Left lung (tissue), 10 donors: Measurements from ENCODE around the gene CDH22. TPM values are rescaled to one million over a fixed set of nuclear protein-coding genes. Genes with fewer than 3 reads are reported as not detected.

Source experiments
- ATAC-seq: fragments of 200-7000 bp; cut with Tn5 transposase; one replicate; pipeline ENCODE4 v1.9.1; 2020; ENCODE audit warnings: moderate library complexity
- DNase-seq, 4 donors: peaks; one replicate each; pipeline ENCODE4 v3.0.0-alpha.2; 2013 to 2020
- H3K27ac ChIP-seq, 2 donors: fragments of 200-600 bp; sonication (generic) in 1 of 2; one replicate each; pipeline versions ENCODE4 v1.5.0 to v1.8.0; 2020 to 2021
- H3K27me3 ChIP-seq, 2 donors: fragments of 200-600 bp; sonication (generic) in 1 of 2; one replicate each; pipeline versions ENCODE4 v1.5.0 to v1.8.0; 2020 to 2021
- H3K36me3 ChIP-seq, 2 donors: fragments of 200-600 bp; sonication (generic) in 1 of 2; one replicate each; pipeline versions ENCODE4 v1.5.0 to v1.8.0; 2020 to 2021
- H3K4me1 ChIP-seq, 2 donors: fragments of 200-600 bp; one replicate each; pipeline ENCODE4 v1.8.0; 2021
- H3K4me3 ChIP-seq, 2 donors: fragments of 200-600 bp; sonication (generic) in 1 of 2; one replicate each; pipeline versions ENCODE4 v1.5.0 to v1.8.0; 2020 to 2021; ENCODE audit warnings: mild to moderate bottlenecking in 1 of 2
- H3K9me3 ChIP-seq, 2 donors: fragments of 200-600 bp; sonication (generic) in 1 of 2; one replicate each; pipeline versions ENCODE4 v1.5.0 to v1.8.0; 2020 to 2021
- intact Hi-C, 2 donors: fragments of 100-400 bp; cut with DNase I; formaldehyde crosslinking; loops; one replicate each; pipeline versions ENCODE4 v1.11.2 to v1.14.2; 2022
- polyA plus RNA-seq, 6 donors: library from polyadenylated mRNA; unstranded; fragments of 120-200 nt; gene quantifications; one replicate each; pipeline ENCODE4 v1.2.1, GENCODE V29; 2013; ENCODE audit not compliant: insufficient read length in 6 of 6
- total RNA-seq, 2 donors: library from RNA; stranded (reverse); fragmentation: NEBNext Ultra II Directional; extraction: Animal tissue kit (Norgen Biotek cat#: 25700); gene quantifications; one replicate each; pipeline ENCODE4 v1.2.1, GENCODE V29; 2021
- TF ChIP-seq, protein P1 (sequence below), 2 donors: fragments of 200-600 bp; sonication (generic) in 1 of 2; IDR thresholded peaks; one replicate each; pipeline versions ENCODE4 v1.5.0 to v1.8.0; 2021; ENCODE audit warnings: antibody characterized with exemption in 2 of 2
- donor health status: DM: no; HTN: yes; CAD: no.
- donor health status: DM: no; HTN: no; CAD: no.

The CDH22 gene
- total and polyA plus RNA-seq, 8 donors = 0.06 to 0.26 (median 0.08) TPM; not detected in 2

DNA sequence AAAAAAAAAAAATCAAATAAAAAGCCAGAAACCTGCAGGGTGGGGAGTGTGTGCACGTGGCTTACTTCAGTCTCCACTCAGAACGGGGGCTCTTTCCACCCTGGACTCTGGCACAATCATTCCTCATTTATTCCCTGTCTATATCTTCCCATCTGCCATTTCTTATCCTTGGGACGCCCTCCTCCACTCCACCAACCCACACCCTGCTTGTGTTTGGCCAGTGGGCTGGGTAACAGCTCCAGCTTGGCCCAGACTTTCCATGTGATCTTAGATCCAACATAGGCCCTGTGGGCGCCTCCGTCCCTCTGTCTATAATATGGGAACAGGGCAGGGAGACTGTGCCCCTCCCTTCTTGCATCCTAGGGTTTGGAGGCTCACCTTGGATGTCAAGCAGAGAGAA, 122.1 kb downstream of the CDH22 start:
- Histone ChIP-seq H3K9me3 (no peaks in the 10 kb centered on the region), H3K4me3 (no peak overlapping the region), H3K27me3 (peaks cover 0 to 67% of the 10 kb centered on the region in 2 donors), H3K27ac (no peak overlapping the region), H3K36me3 (no peaks in the 10 kb centered on the region), H3K4me1 (no peaks in the 10 kb centered on the region)
- intact Hi-C loops = no loop called here
- DNase-seq (no peak), ATAC-seq (no peak)
- TF ChIP-seq, protein P1, sequence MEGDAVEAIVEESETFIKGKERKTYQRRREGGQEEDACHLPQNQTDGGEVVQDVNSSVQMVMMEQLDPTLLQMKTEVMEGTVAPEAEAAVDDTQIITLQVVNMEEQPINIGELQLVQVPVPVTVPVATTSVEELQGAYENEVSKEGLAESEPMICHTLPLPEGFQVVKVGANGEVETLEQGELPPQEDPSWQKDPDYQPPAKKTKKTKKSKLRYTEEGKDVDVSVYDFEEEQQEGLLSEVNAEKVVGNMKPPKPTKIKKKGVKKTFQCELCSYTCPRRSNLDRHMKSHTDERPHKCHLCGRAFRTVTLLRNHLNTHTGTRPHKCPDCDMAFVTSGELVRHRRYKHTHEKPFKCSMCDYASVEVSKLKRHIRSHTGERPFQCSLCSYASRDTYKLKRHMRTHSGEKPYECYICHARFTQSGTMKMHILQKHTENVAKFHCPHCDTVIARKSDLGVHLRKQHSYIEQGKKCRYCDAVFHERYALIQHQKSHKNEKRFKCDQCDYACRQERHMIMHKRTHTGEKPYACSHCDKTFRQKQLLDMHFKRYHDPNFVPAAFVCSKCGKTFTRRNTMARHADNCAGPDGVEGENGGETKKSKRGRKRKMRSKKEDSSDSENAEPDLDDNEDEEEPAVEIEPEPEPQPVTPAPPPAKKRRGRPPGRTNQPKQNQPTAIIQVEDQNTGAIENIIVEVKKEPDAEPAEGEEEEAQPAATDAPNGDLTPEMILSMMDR (IDR thresholded peaks at IDR 0.05) = no peak

DNA sequence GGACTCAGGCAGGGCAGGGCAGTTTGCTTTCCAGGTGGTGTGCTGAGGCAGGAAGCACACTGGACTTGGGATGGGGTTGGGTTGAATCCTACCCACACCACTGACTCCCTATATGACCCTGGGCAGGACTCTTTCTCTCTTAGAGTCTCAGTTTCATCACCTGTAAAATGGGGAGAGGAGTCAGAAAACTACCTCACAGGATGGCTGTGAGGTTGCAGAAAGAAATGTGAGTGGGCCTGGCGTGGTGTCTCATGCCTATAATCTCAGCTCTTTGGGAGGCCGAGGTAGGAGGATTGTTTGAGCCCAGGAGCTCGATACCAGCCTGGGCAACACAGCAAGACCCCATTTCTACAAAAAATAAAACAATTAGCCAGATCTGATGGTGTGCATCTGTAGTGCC, 122.9 kb downstream of the CDH22 start:
- Histone ChIP-seq H3K27me3 (peaks cover 0 to 72% of the 10 kb centered on the region in 2 donors), H3K4me3 (no peak overlapping the region), H3K4me1 (no peaks in the 10 kb centered on the region), H3K36me3 (no peaks in the 10 kb centered on the region), H3K27ac (no peak overlapping the region), H3K9me3 (no peaks in the 10 kb centered on the region)
- ATAC-seq (no peak), DNase-seq (no peak)
- TF ChIP-seq, protein P1 (IDR thresholded peaks at IDR 0.05) = no peak
- intact Hi-C loops = no loop called here

- intact Hi-C loops = no loop called here
- Histone ChIP-seq H3K36me3 (no peaks in the 10 kb centered on the region), H3K4me3 (no peak overlapping the region), H3K4me1 (no peaks in the 10 kb centered on the region), H3K27me3 (peaks cover 3 to 71% of the 10 kb centered on the region in 2 donors), H3K27ac (no peak overlapping the region), H3K9me3 (no peaks in the 10 kb centered on the region)
- TF ChIP-seq, protein P1 (IDR thresholded peaks at IDR 0.05) = no peak
- DNase-seq (no peak), ATAC-seq (no peak)
These were observed 124.5 kb downstream of the CDH22 start for GRCh38 chr20:46183768-46184167.

DNA sequence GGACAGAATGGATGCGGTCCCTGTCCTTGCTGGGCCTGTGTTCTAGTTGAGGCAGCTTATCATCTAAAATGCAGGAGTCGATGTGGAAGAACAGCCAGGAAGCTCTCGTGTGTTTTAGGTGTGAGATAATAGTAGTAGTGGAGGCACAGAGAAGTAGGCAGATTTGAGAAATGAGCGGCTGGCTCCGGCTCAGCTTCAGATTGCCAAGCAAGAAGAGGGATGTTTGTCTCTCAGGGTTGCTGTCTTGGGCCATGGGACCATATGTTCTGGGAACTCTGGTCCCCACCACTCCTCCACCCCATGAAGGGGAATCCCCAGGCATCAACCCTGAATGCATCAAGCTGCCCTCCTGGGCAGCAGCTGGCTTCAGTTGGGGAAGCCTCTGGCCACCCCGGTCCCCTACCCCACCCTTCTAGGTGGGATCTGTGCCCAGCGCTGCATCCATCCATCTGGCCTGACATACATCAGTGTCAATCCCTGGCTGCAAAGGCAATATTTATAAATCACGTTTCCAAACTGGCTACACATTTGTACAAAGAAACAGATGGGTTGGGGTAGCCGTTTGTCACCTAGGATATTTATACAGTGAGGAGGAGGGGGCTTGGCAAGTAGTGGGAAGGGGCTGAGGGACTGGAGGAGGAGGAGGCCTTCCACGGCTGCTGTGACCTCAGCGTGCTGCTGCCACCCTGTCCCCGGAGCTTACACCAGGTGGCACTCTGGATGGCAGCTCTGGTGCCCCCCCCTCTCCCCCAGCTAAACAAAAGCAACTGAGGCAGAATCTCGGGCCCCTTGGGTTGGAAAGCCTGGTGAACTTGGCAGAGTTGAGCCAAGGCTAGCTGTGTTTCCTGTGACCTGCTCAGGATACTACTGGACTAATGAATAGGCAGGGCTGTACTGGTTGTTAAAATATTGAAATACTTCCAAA, 125.8 kb downstream of the CDH22 start:
- TF ChIP-seq, protein P1 (IDR thresholded peaks at IDR 0.05) = no peak
- ATAC-seq = no peak
- DNase-seq = no peak
- no peak overlapping the region for H3K4me3 ChIP-seq
- H3K36me3 ChIP-seq = no peaks in the 10 kb centered on the region
- no peaks in the 10 kb centered on the region for H3K9me3 ChIP-seq
- no peak overlapping the region for H3K27ac ChIP-seq
- intact Hi-C loops = no loop called here
- peaks cover 3 to 67% of the 10 kb centered on the region in 2 donors for H3K27me3 ChIP-seq
- no peaks in the 10 kb centered on the region for H3K4me1 ChIP-seq

DNA sequence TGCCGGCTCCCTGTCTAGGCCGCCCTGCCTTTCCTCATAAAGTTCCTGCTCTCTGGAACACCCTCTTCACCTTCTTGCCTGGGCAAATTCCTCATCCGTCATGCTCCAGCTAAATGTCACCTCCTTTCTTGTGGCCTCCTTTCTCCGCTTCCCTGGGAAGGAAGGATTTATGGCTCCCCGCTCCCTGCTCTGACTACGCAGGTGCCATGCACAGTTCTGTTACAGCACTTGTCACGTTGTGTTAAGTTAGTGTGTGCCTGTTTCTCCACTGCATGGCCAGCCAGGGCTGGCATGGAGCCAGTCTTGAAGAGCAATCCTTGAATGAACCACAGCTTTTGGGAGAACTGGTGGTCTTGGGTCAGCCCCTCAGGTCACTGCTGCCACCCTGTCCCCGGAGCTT, 128.4 kb downstream of the CDH22 start:
- Histone ChIP-seq H3K36me3 (no peaks in the 10 kb centered on the region), H3K4me1 (peaks cover 0 to 2% of the 10 kb centered on the region in 2 donors), H3K4me3 (no peak overlapping the region), H3K27me3 (peaks cover 11 to 82% of the 10 kb centered on the region in 2 donors), H3K9me3 (no peaks in the 10 kb centered on the region), H3K27ac (no peak overlapping the region)
- DNase-seq = no peak
- no peak for ATAC-seq
- intact Hi-C loops = no loop called here
- TF ChIP-seq, protein P1 (IDR thresholded peaks at IDR 0.05) = no peak
